CD4-positive, alpha-beta T cell treated with Interleukin-15 for 4 hours (primary cell): ENCODE measurements around the gene SCG3.
"Not testable (repeated sequence)": the region's sequence is repeated elsewhere in the genome, so short reads cannot be mapped to it uniquely, and the experiment has no call there.

Source experiments
- DNase-seq: peaks from one replicate; pipeline ENCODE4 v3.0.0-alpha.2; 2020; ENCODE audit warnings: low spot score

SCG3 gene

GRCh38 chr15:51681303-51681963, at the start of gene SCG3:
SCG3 (plus strand) TSS chr15:51681503; CDS start chr15:51681756, 253 bp downstream.
- DNase-seq = peak; percentile 39

GRCh38 chr15:51634591-51635198, 46.6 kb upstream of the SCG3 start:
- DNase-seq = no peak

GRCh38 chr15:51641490-51642130, 39.7 kb upstream of the SCG3 start:
- no peak for DNase-seq

GRCh38 chr15:51642696-51643095, 38.6 kb upstream of the SCG3 start:
- DNase-seq = no peak

GRCh38 chr15:51647128-51647562, 34.2 kb upstream of the SCG3 start:
- no peak for DNase-seq

GRCh38 chr15:51648101-51648500, 33.2 kb upstream of the SCG3 start:
- DNase-seq = not testable (repeated sequence)

GRCh38 chr15:51648643-51649042, 32.7 kb upstream of the SCG3 start:
- DNase-seq = not testable (repeated sequence)

- DNase-seq = peak; percentile 78
These were observed 31.4 kb upstream of the SCG3 start for GRCh38 chr15:51649659-51650521.

- no peak for DNase-seq
These were observed 29.1 kb upstream of the SCG3 start for GRCh38 chr15:51652084-51652668.

- DNase-seq = not testable (repeated sequence)
These were observed 25.8 kb upstream of the SCG3 start for GRCh38 chr15:51655401-51656057.

GRCh38 chr15:51658664-51659063, 22.6 kb upstream of the SCG3 start:
- no peak for DNase-seq

GRCh38 chr15:51661072-51661471, 20.2 kb upstream of the SCG3 start:
- DNase-seq = no peak

- no peak for DNase-seq
These were observed 13.8 kb upstream of the SCG3 start for GRCh38 chr15:51667478-51667877.

GRCh38 chr15:51668446-51668845, 12.9 kb upstream of the SCG3 start:
- DNase-seq = no peak

GRCh38 chr15:51669381-51669780, 11.9 kb upstream of the SCG3 start:
- no peak for DNase-seq

GRCh38 chr15:51672155-51672687, 9.1 kb upstream of the SCG3 start:
- DNase-seq = no peak

GRCh38 chr15:51672913-51673857, 8.1 kb upstream of the SCG3 start:
- DNase-seq = no peak

GRCh38 chr15:51675234-51675633, 6.1 kb upstream of the SCG3 start:
- no peak for DNase-seq

- DNase-seq = no peak
These were observed 4.3 kb upstream of the SCG3 start for GRCh38 chr15:51677021-51677420.

- no peak for DNase-seq
These were observed 3.9 kb upstream of the SCG3 start for GRCh38 chr15:51677452-51677851.
